ENCODE measurements around the gene PDSS2.

Gene PDSS2

DNA sequence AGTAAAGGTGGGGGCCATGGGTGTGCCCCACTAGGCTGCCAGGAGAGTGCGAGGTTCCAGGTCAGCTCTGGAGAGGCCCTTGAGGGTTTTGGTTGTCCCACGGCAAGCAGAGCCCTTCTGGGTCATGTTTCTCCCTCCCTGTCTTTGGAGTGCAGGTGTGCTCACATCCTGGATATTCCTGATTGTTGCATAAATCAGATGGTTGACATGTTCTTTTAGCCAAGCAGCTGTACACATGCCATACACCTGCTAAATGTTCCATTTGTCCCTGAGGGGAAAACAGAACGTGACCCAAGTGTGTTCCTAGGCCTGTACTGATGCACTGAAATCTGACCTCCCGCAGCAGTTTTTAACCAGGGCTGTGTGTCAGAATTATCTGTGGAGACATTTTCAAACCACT lies 266.5 kb downstream of the PDSS2 start:
- no peak overlapping the region for H3K4me3 ChIP-seq
- no peak overlapping the region for H3K27ac ChIP-seq
- no peak for DNase-seq (ENCODE audit: low spot score)
- TF ChIP-seq, protein P1, sequence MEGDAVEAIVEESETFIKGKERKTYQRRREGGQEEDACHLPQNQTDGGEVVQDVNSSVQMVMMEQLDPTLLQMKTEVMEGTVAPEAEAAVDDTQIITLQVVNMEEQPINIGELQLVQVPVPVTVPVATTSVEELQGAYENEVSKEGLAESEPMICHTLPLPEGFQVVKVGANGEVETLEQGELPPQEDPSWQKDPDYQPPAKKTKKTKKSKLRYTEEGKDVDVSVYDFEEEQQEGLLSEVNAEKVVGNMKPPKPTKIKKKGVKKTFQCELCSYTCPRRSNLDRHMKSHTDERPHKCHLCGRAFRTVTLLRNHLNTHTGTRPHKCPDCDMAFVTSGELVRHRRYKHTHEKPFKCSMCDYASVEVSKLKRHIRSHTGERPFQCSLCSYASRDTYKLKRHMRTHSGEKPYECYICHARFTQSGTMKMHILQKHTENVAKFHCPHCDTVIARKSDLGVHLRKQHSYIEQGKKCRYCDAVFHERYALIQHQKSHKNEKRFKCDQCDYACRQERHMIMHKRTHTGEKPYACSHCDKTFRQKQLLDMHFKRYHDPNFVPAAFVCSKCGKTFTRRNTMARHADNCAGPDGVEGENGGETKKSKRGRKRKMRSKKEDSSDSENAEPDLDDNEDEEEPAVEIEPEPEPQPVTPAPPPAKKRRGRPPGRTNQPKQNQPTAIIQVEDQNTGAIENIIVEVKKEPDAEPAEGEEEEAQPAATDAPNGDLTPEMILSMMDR (IDR thresholded peaks at IDR 0.05): no peak

DNA sequence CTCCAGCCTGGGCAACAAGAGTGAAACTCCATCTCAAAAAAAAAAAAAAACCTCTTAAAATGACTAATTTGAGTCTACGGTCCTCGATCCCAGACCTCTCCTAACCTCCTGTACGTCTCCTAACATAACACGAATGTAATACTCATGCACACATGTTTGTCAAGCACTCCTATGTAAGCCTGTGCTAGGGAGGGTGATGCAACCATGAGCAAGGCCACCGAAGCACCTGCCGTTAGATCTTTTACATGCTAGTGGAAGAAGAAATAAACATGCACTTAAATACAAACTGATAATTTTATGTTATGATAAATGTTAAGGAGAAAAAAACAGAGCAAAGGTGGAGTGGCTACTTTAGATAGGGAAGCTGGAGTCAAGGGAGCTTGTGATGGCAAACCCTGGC lies 271.7 kb downstream of the PDSS2 start:
- Histone ChIP-seq H3K27ac (no peak overlapping the region), H3K4me3 (no peak overlapping the region)
- no peak for DNase-seq (ENCODE audit: low spot score)
- TF ChIP-seq, protein P1 (IDR thresholded peaks at IDR 0.05): no peak

DNA sequence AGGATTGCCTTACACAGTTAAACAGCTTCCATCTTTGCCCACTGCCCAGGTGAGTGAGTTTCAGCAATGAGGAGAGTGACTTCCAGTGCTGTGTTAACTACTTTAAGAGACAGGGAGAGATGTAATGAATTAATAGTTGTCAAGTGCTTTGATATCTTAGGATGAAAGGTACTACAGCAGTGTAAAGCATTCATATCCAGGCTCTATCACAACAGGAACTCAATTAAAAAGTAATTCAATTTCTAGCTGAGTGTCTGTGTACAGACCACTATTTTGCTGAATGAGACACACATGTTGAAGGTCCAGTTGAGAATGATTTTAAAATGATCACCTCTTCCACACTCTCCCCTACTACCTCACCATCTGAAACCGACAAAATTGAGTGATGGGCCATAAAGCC lies 273.3 kb downstream of the PDSS2 start:
- H3K27ac ChIP-seq: no peak overlapping the region
- TF ChIP-seq, protein P1 (IDR thresholded peaks at IDR 0.05): no peak
- no peak for DNase-seq (ENCODE audit: low spot score)
- H3K4me3 ChIP-seq: no peak overlapping the region

DNA sequence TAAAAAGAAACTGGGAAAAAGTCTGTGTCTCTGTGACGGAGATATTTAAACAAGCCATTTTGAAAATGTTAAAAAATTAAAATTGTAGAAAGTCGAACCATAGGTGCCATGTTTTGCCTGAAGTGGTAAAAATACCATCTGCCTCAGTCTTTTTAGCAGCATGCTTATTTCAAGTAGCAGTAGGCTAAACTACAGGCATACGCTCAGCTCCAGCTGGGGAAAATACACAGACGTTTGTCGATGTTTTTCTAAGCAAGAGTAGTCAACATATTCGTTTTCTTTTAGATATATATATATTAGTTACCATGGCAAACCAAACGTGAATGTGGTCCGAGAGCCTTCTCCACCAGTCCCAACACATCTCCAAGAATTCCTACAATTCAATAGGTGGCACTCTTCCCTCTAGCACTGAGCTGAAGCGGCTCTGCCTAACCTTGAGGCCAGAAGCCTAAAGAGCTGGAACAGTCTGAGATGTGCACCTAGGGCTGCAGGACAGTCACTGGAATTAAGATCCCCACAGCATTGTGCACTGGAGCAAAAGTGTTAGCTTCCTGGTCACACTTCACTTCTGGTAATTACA lies 273.9 kb downstream of the PDSS2 start:
- no peak overlapping the region for H3K27ac ChIP-seq
- no peak overlapping the region for H3K4me3 ChIP-seq
- TF ChIP-seq, protein P1 (IDR thresholded peaks at IDR 0.05): no peak
- DNase-seq (ENCODE audit: low spot score): no peak

DNA sequence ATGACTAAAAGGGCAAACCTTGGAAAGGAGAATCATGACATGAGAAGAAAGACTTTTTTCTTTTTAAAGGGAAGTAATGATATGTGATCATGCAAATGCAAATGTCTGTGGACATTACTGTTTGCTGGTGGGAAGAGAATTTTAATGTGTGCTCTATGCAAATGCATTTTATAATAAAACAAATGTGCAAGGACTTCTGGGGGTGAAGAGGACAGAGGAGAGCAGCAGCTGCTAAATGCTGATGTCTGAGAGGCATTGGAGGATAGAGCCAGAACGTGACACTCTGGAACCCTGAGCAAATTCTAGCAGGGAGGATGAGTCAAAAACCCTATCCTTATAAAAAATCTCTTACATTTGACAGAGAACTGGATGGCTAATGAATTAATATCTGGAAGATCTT lies 274.9 kb downstream of the PDSS2 start:
- Histone ChIP-seq H3K27ac (no peak overlapping the region), H3K4me3 (no peak overlapping the region)
- TF ChIP-seq, protein P1 (IDR thresholded peaks at IDR 0.05): no peak
- DNase-seq (ENCODE audit: low spot score): no peak

DNA sequence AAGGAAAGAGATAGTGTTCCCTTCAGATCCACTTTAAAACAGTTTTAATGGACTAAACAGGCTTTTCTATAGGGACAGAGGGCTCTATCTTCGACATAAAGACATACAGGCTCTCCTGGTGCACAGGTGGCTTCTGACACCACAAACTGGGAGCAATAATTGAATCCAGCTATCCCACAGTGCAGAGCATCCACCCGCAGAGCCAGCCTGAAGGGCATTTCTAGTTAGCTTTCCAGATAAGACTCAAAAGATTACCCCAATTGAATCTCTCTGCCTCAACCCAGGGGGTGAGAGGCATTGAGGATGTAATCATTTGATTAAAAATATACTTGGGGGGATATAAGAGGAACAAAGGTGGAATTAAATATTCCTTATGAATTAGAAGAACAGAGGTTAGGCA lies 279.3 kb downstream of the PDSS2 start:
- no peak for DNase-seq (ENCODE audit: low spot score)
- no peak overlapping the region for H3K4me3 ChIP-seq
- TF ChIP-seq, protein P1 (IDR thresholded peaks at IDR 0.05): no peak
- no peak overlapping the region for H3K27ac ChIP-seq

DNA sequence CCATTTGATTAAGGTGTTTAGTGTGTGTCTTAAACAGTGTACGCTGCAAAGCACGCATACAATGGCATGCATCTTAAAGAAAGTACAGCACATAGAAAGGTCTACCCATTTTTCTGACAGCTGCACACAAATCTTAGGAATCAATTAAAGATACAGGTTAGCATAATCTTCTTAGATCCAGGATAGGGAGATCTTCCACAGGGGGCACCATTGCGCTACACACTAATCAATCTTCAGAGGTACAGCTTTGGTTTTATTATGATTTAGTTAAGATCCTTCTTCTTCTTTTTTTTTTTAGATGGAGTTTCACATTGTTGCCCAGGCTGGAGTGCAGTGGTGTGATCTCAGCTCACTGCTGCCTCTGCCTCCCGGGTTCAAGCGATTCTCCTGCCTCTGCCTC lies 280.4 kb downstream of the PDSS2 start:
- no peak for DNase-seq (ENCODE audit: low spot score)
- TF ChIP-seq, protein P1 (IDR thresholded peaks at IDR 0.05): no peak
- H3K27ac ChIP-seq: no peak overlapping the region
- no peak overlapping the region for H3K4me3 ChIP-seq
